Measurements from ENCODE around the gene CAVIN1.

DNA sequence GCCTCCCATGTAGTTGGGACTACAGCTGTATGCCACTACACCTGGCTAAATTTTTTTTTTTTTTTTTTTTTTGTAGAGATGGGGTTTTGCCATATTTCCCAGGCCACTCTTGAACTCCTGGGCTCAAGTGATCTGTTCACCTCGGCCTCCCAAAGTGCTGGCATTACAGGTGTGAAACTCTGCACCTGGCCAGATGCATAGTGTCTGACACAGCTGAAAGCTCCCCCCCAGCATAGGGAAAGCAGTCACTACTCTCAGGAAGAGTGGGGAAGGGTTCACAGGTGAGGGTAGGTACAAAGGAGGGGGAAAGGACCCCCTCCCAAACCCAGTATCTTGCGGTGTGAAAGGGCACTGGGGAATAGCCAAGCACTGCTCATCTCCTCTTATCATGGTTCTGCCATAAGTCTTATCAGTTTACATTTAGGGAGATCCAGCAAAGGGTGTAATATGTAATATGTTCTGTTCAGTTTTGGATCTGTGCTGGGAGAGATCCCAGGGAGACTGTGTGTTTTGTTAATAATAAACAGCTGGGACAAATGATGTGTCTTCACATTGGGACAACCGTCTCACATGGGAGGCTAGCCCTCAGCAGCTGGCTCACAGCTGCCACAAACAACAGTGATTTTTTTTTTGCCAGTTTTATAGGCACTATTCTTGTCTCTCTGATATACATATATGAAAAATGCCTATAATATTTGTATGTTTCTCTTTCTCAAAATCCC lies 6.8 kb upstream of the CAVIN1 start:
- no peak for TF ChIP-seq POLR2A (IDR thresholded peaks at IDR 0.05)
- TF ChIP-seq, protein P1, sequence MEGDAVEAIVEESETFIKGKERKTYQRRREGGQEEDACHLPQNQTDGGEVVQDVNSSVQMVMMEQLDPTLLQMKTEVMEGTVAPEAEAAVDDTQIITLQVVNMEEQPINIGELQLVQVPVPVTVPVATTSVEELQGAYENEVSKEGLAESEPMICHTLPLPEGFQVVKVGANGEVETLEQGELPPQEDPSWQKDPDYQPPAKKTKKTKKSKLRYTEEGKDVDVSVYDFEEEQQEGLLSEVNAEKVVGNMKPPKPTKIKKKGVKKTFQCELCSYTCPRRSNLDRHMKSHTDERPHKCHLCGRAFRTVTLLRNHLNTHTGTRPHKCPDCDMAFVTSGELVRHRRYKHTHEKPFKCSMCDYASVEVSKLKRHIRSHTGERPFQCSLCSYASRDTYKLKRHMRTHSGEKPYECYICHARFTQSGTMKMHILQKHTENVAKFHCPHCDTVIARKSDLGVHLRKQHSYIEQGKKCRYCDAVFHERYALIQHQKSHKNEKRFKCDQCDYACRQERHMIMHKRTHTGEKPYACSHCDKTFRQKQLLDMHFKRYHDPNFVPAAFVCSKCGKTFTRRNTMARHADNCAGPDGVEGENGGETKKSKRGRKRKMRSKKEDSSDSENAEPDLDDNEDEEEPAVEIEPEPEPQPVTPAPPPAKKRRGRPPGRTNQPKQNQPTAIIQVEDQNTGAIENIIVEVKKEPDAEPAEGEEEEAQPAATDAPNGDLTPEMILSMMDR (IDR thresholded peaks at IDR 0.05): no peak
- no peak for TF ChIP-seq EP300 (IDR thresholded peaks at IDR 0.05)
- no peak for TF ChIP-seq POLR2AphosphoS5 (IDR thresholded peaks at IDR 0.05)

All from sigmoid colon (tissue), 4 donors.